GM12878 (cell line): ENCODE results near the gene ZNF232. TPM values are rescaled to one million over a fixed set of nuclear protein-coding genes. Genes with fewer than 3 reads are reported as not detected.

Experiments
- BCL3 ChIP-seq: IDR thresholded peaks from 2 replicates; pipeline ENCODE4 v1.6.1; 2011; ENCODE audit warnings: borderline replicate concordance, low read depth, mild to moderate bottlenecking, moderate library complexity, low read length; ENCODE audit not compliant: insufficient read depth, poor library complexity, severe bottlenecking
- BHLHE40 ChIP-seq, 2 experiments: fragments of 450-650 bp in 1 of 2; IDR thresholded peaks; 2 replicates each; pipeline ENCODE4 v1.6.1; 2011 to 2017; ENCODE audit warnings: low read depth in 2 of 2, borderline replicate concordance in 1 of 2, improper control_type of control experiment in 1 of 2, low read length in 1 of 2, mild to moderate bottlenecking in 1 of 2
- CHD2 ChIP-seq: IDR thresholded peaks from 2 replicates; pipeline ENCODE4 v1.6.1; 2011; ENCODE audit warnings: low read depth, low read length, improper control_type of control experiment, borderline replicate concordance
- CREM ChIP-seq: IDR thresholded peaks from 2 replicates; pipeline ENCODE4 v1.6.1; 2014; ENCODE audit warnings: antibody characterized with exemption, low read depth
- ETV6 ChIP-seq, 2 experiments: fragments of 450-650 bp in 1 of 2; IDR thresholded peaks in 1 of 2; conservative IDR thresholded peaks in 1 of 2; 2 replicates each; pipeline ENCODE4 v1.6.1; 2014; ENCODE audit warnings: antibody characterized with exemption in 1 of 2, borderline replicate concordance in 1 of 2, low read depth in 1 of 2, mild to moderate bottlenecking in 1 of 2, moderate library complexity in 1 of 2
- EZH2 ChIP-seq: IDR thresholded peaks from 2 replicates; pipeline ENCODE4 v1.6.1; 2012; ENCODE audit warnings: low read depth, mild to moderate bottlenecking, control low read depth, inconsistent platforms, low read length, borderline replicate concordance; ENCODE audit not compliant: control insufficient read depth
- HDGF ChIP-seq: fragments of 450-650 bp; IDR thresholded peaks from 2 replicates; pipeline ENCODE4 v1.6.1; 2016; ENCODE audit warnings: antibody characterized with exemption
- IRF4 ChIP-seq: IDR thresholded peaks from 2 replicates; pipeline ENCODE4 v1.6.1; 2011; ENCODE audit warnings: low read depth, low read length
- KDM1A ChIP-seq: fragments of 200-600 bp; sonication (generic); IDR thresholded peaks from 2 replicates; pipeline ENCODE4 v1.6.1; 2016; ENCODE audit warnings: borderline replicate concordance
- PBX3 ChIP-seq: IDR thresholded peaks from 2 replicates; pipeline ENCODE4 v1.6.1; 2011; ENCODE audit warnings: mild to moderate bottlenecking, low read depth, low read length, moderate library complexity; ENCODE audit not compliant: insufficient replicate concordance
- RAD21 ChIP-seq: IDR thresholded peaks from 2 replicates; pipeline ENCODE4 v1.6.1; 2011; ENCODE audit warnings: mild to moderate bottlenecking, low read depth, low read length, moderate library complexity; ENCODE audit not compliant: insufficient read depth
- RBBP5 ChIP-seq: fragments of 200-600 bp; sonication (generic); conservative IDR thresholded peaks from 2 replicates; pipeline ENCODE4 v1.6.1; 2016
- RCOR1 ChIP-seq: conservative IDR thresholded peaks from 2 replicates; pipeline ENCODE4 v1.6.1; 2012; ENCODE audit warnings: low read depth, low read length, improper control_type of control experiment
- USF2 ChIP-seq: IDR thresholded peaks from 2 replicates; pipeline ENCODE4 v1.6.1; 2011; ENCODE audit warnings: low read depth, low read length, improper control_type of control experiment, borderline replicate concordance
- YY1 ChIP-seq: IDR thresholded peaks from 2 replicates; pipeline ENCODE4 v1.6.1; 2011; ENCODE audit warnings: low read depth, mild to moderate bottlenecking, low read length
- ZBTB11 ChIP-seq: fragments of 450-650 bp; formaldehyde crosslinking; IDR thresholded peaks from 2 replicates; pipeline ENCODE4 v1.5.0; 2022; ENCODE audit warnings: mild to moderate bottlenecking, missing genetic modification characterization
- ZBTB33 ChIP-seq: fragments of 450-650 bp; IDR thresholded peaks from 2 replicates; pipeline ENCODE4 v1.6.1; 2017; ENCODE audit warnings: mild to moderate bottlenecking
- ZNF622 ChIP-seq: fragments of 450-650 bp; IDR thresholded peaks from 2 replicates; pipeline ENCODE4 v1.6.1; 2017; ENCODE audit warnings: mild to moderate bottlenecking, inconsistent platforms
- ZSCAN29 ChIP-seq: fragments of 450-650 bp; IDR thresholded peaks from 2 replicates; pipeline ENCODE4 v1.6.1; 2017; ENCODE audit warnings: mild to moderate bottlenecking, moderate library complexity
- polyA plus RNA-seq, 11 experiments: library from polyadenylated mRNA; depleted of rRNA in 4 of 11; unstranded in 6 of 11; stranded (reverse) in 5 of 11; fragments of >200 nt; fragmentation: Nextera tagmentation in 4 of 11; fragmentation: Illumina TruSeq in 1 of 11; extraction: Ambion mirVana in 4 of 11; extraction: Trizol in 1 of 11; gene quantifications; 1 replicate in 1 of 11; 2 replicates in 10 of 11; pipeline versions ENCODE4 v1.2.1 to v1.2.3, GENCODE V29; 2011 to 2016; ENCODE audit warnings: inconsistent platforms in 2 of 11, missing spikeins in 2 of 11, low read depth in 1 of 11
- total RNA-seq, 4 experiments: library from RNA; depleted of rRNA in 3 of 4; stranded (reverse); fragments of >200 nt in 3 of 4; fragmentation: Illumina TruSeq in 1 of 4; extraction: Trizol in 1 of 4; gene quantifications; 2 replicates each; pipeline versions ENCODE4 v1.2.1 to v1.2.3, GENCODE V29; 2013 to 2021

ZNF232 gene
- total and polyA plus RNA-seq, 10 of the 15 experiments (the other 5 are each of a cell fraction or from before 2014, with no cell fraction given) = 10.1 to 15.7 (median 12.9) TPM

GRCh38 chr17:5078106-5079028 lies 33.3 kb downstream of the ZNF232 start, which contains the start of gene ZFP3 (continued):
- TF ChIP-seq BCL3 (peak; percentile 81), CREM (peak; percentile 38; the same call in 1 of the 2 replicates), USF2 (no peak), HDGF (no peak), PBX3 (peak; percentile 52), KDM1A (no peak), YY1 (peak; percentile 86), CHD2 (peak; percentile 33; the same call in 1 of the 2 replicates), RCOR1 (no peak; the same call in 1 of the 2 replicates), BHLHE40 (IDR thresholded peaks at IDR 0.05; ENCODE audit: borderline replicate concordance in 1 of 2, low read depth in 2 of 2, low read length in 1 of 2) (peak in 1 of 2 experiments; percentile 39; a peak in 2 of 4 replicates), EZH2 (no peak), RBBP5 (no peak), ZBTB33 (no peak), ETV6 (conservative IDR thresholded peaks at IDR 0.05 in 1 of 2, IDR thresholded peaks at IDR 0.05 in 1 of 2; ENCODE audit: borderline replicate concordance in 1 of 2, low read depth in 1 of 2) (0 out of 4 replicates have a peak, but pooled peaks of 1 of the 2 experiments have one; percentile 10), ZSCAN29 (no peak), ZBTB11 (CRISPR knock-in tag) (peak; percentile 57), IRF4 (no peak), RAD21 (no peak), ZNF622 (no peak)
